Gastrocnemius medialis (tissue), 4 donors: Measurements from ENCODE around the gene GPR3.
"Not testable (repeated sequence)": the region's sequence is repeated elsewhere in the genome, so short reads cannot be mapped to it uniquely, and the experiment has no call there.

Experiments used
- POLR2A ChIP-seq, 2 donors: fragments of 450-650 bp; IDR thresholded peaks; one replicate each; pipeline ENCODE4 v1.6.1; 2017; ENCODE audit warnings: antibody characterized with exemption in 2 of 2, mild to moderate bottlenecking in 2 of 2, moderate library complexity in 2 of 2
- TF ChIP-seq, protein P1 (sequence below), 5 experiments: fragments of 450-650 bp in 3 of 5; fragments of 200-600 bp in 2 of 5; sonication (generic) in 2 of 5; IDR thresholded peaks in 4 of 5; conservative IDR thresholded peaks in 1 of 5; 1 replicate in 4 of 5; 2 replicates in 1 of 5; pipeline ENCODE4 v1.5.1; 2016 to 2019; ENCODE audit warnings: antibody characterized with exemption in 5 of 5, mild to moderate bottlenecking in 3 of 5, moderate library complexity in 3 of 5

DNA sequence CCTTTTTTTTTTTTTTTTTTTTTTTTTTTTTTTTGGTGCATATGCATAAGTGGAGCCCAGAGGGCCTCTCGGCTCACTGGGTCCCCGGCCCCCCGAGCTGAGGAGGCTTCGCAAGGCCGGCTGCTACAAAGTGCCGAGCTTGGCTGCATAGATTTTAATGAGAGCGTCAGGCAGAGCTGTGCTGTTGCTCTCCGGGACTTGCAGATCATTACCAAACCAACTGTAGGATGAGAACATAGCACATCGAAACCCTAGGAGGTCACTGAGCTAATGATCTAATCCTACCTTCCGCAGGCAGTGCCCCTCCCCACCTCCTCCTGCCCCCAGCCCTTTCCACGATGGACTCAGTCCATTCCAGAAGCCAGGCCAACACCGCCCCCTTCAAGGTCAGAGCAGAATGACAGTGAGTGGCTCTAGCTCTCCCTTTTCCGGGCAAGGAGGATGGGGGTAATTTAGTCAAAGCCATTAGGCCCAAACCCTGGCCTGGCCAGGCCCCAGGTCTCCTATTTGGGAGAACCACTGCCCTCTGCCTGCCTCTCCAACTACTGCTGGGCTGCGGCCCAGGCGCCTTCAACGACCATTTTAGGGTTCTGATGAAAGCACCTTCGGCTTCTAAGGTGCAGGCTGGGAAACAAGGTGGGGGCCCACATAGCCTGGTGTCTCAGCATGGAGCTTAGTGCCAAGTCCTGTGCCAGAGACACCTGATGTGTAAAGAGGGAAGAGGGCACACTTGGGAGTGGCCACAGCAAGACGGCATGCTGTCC lies 13.4 kb downstream of the GPR3 start:
- TF ChIP-seq, protein P1, sequence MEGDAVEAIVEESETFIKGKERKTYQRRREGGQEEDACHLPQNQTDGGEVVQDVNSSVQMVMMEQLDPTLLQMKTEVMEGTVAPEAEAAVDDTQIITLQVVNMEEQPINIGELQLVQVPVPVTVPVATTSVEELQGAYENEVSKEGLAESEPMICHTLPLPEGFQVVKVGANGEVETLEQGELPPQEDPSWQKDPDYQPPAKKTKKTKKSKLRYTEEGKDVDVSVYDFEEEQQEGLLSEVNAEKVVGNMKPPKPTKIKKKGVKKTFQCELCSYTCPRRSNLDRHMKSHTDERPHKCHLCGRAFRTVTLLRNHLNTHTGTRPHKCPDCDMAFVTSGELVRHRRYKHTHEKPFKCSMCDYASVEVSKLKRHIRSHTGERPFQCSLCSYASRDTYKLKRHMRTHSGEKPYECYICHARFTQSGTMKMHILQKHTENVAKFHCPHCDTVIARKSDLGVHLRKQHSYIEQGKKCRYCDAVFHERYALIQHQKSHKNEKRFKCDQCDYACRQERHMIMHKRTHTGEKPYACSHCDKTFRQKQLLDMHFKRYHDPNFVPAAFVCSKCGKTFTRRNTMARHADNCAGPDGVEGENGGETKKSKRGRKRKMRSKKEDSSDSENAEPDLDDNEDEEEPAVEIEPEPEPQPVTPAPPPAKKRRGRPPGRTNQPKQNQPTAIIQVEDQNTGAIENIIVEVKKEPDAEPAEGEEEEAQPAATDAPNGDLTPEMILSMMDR (IDR thresholded peaks at IDR 0.05 in 4 of 5, conservative IDR thresholded peaks at IDR 0.05 in 1 of 5): peak in 1 of 5 experiments; percentile 15
- not testable (repeated sequence) for TF ChIP-seq POLR2A (IDR thresholded peaks at IDR 0.05)
